Thyroid gland (tissue), 4 donors: Measurements from ENCODE around the gene KLHL34.

Experiments used
- CTCF ChIP-seq, 6 experiments: fragments of 200-600 bp in 3 of 6; fragments of 450-650 bp in 3 of 6; sonication (generic) in 3 of 6; IDR thresholded peaks; one replicate each; pipeline ENCODE4 v1.5.1; 2016 to 2019; ENCODE audit warnings: antibody characterized with exemption in 6 of 6, mild to moderate bottlenecking in 2 of 6, inconsistent platforms in 1 of 6, moderate library complexity in 1 of 6
- POLR2A ChIP-seq, 2 donors: fragments of 450-650 bp; IDR thresholded peaks; one replicate each; pipeline ENCODE4 v1.6.1; 2017; ENCODE audit warnings: antibody characterized with exemption in 2 of 2, mild to moderate bottlenecking in 2 of 2, moderate library complexity in 1 of 2

- TF ChIP-seq CTCF (IDR thresholded peaks at IDR 0.05) (no peak), POLR2A (IDR thresholded peaks at IDR 0.05) (no peak)
Observed at GRCh38 chrX:21639775-21640174, 18.4 kb downstream of the KLHL34 start.
